Body of pancreas (tissue), 4 donors: ENCODE measurements around the gene CXCL5.

Source experiments
- CTCF ChIP-seq, 7 experiments: fragments of 450-650 bp in 4 of 7; fragments of 200-600 bp in 3 of 7; sonication (generic) in 3 of 7; IDR thresholded peaks; one replicate each; pipeline ENCODE4 v1.5.1; 2016 to 2019; ENCODE audit warnings: antibody characterized with exemption in 7 of 7
- POLR2A ChIP-seq, 3 donors: fragments of 450-650 bp; IDR thresholded peaks; one replicate each; pipeline ENCODE4 v1.6.1; 2016; ENCODE audit warnings: antibody characterized with exemption in 3 of 3, mild to moderate bottlenecking in 2 of 3

GRCh38 chr4:73990988-73991741, 7.3 kb downstream of the CXCL5 start:
- TF ChIP-seq POLR2A (IDR thresholded peaks at IDR 0.05) (no peak), CTCF (IDR thresholded peaks at IDR 0.05) (no peak)
